Upper lobe of left lung (tissue), 6 donors: ENCODE results near the gene GPR3. TPM values are rescaled to one million over a fixed set of nuclear protein-coding genes. Genes with fewer than 3 reads are reported as not detected.
"Not testable (repeated sequence)": the region's sequence is repeated elsewhere in the genome, so short reads cannot be mapped to it uniquely, and the experiment has no call there.

ENCODE experiments used
- ATAC-seq, 2 donors: fragments of 200-7000 bp; cut with Tn5 transposase; one replicate each; pipeline ENCODE4 v1.9.1; 2022; ENCODE audit warnings: mild to moderate bottlenecking in 2 of 2, moderate library complexity in 2 of 2; ENCODE audit not compliant: low FRiP score in 2 of 2
- DNase-seq, 2 donors: peaks; one replicate each; pipeline ENCODE4 v3.0.0-alpha.2; 2019 to 2020
- H3K27ac ChIP-seq, 4 donors: fragments of 200-600 bp; sonication (generic); one replicate each; pipeline ENCODE4 v1.5.1; 2016 to 2019
- H3K27me3 ChIP-seq, 4 donors: fragments of 200-600 bp; sonication (generic); one replicate each; pipeline ENCODE4 v1.5.1; 2017 to 2019
- H3K36me3 ChIP-seq, 4 donors: fragments of 200-600 bp; sonication (generic); one replicate each; pipeline ENCODE4 v1.5.1; 2016 to 2019
- H3K4me1 ChIP-seq, 4 donors: fragments of 200-600 bp; sonication (generic); one replicate each; pipeline ENCODE4 v1.5.1; 2018 to 2019
- H3K4me3 ChIP-seq, 4 donors: fragments of 200-600 bp; sonication (generic); one replicate each; pipeline ENCODE4 v1.5.1; 2017 to 2019; ENCODE audit warnings: mild to moderate bottlenecking in 2 of 4, moderate library complexity in 1 of 4
- H3K9me3 ChIP-seq, 4 donors: fragments of 200-600 bp; sonication (generic); one replicate each; pipeline ENCODE4 v1.5.1; 2018 to 2019
- CTCF ChIP-seq, 6 experiments: fragments of 450-650 bp in 4 of 6; fragments of 200-600 bp in 2 of 6; sonication (generic) in 2 of 6; IDR thresholded peaks; one replicate each; pipeline ENCODE4 v1.5.1; 2016 to 2019; ENCODE audit warnings: antibody characterized with exemption in 6 of 6
- EP300 ChIP-seq, 4 donors: sonication (generic); formaldehyde crosslinking; IDR thresholded peaks; one replicate each; pipeline ENCODE4 v1.5.1; 2017; ENCODE audit warnings: antibody characterized with exemption in 4 of 4, control low read depth in 2 of 4
- POLR2A ChIP-seq, 4 donors: fragments of 450-650 bp; IDR thresholded peaks; one replicate each; pipeline ENCODE4 v1.5.1; 2016 to 2017; ENCODE audit warnings: antibody characterized with exemption in 4 of 4, mild to moderate bottlenecking in 2 of 4
- POLR2AphosphoS5 ChIP-seq, 2 donors: sonication (generic); formaldehyde crosslinking; IDR thresholded peaks; one replicate each; pipeline ENCODE4 v1.5.1; 2017; ENCODE audit warnings: antibody characterized with exemption in 2 of 2
- whole genome bisulfite sequencing, 2 donors: methylation state at CpG; one replicate each; pipeline ENCODE4 v1.1.5; 2017 to 2018; 5-methylcytosine and 5-hydroxymethylcytosine counted together
- total RNA-seq, 6 donors: library from RNA; depleted of rRNA in 4 of 6; stranded (reverse); fragments of >200 nt in 4 of 6; gene quantifications; one replicate each; pipeline versions ENCODE4 v1.1.0 to v1.2.1, GENCODE V29; 2016 to 2021
- donor health status: DM: no; HTN: no; CAD: no; lungs with moderate emphysema.
- donor health status: DM: no; HTN: yes; CAD: no; lungs with severe emphysema.

Gene GPR3
- total RNA-seq, 6 donors from 2014 or later: 0.39 to 1.6 (median 0.76) TPM; not detected in 1

- Histone ChIP-seq H3K27me3 (no peaks in the 10 kb centered on the region), H3K36me3 (peaks cover 0 to 27% (median 3%) of the 10 kb centered on the region in 4 donors), H3K4me3 (peak overlapping the region in 1 of 4 donors; percentile 18), H3K27ac (peak overlapping the region; percentile 79 to 87 (median 82)), H3K9me3 (no peaks in the 10 kb centered on the region), H3K4me1 (peaks cover 74 to 87% (median 82%) of the 10 kb centered on the region in 4 donors)
- TF ChIP-seq POLR2AphosphoS5 (IDR thresholded peaks at IDR 0.05) (no peak), CTCF (IDR thresholded peaks at IDR 0.05) (no peak), EP300 (IDR thresholded peaks at IDR 0.05) (no peak), POLR2A (IDR thresholded peaks at IDR 0.05) (no peak)
- 26 to 32% methylated on average over 2 of the region's 2 CpGs for WGBS, 2 donors
- DNase-seq: no peak
- no peak for ATAC-seq
Observed at GRCh38 chr1:27429029-27429425, 36.6 kb downstream of the GPR3 start.

- DNase-seq (peak in 1 of 2 donors; percentile 47), ATAC-seq (peak; percentile 26 to 52)
- 31 to 45% methylated on average over 1 of the region's 1 CpG for WGBS, 2 donors
- H3K4me1 ChIP-seq: peaks cover 88 to 97% (median 93%) of the 10 kb centered on the region in 4 donors
- no peaks in the 10 kb centered on the region for H3K27me3 ChIP-seq
- peak overlapping the region; percentile 67 to 87 (median 82) for H3K27ac ChIP-seq
- TF ChIP-seq POLR2A (IDR thresholded peaks at IDR 0.05): peak in 1 of 4 donors; percentile 20
- TF ChIP-seq CTCF (IDR thresholded peaks at IDR 0.05): no peak
- peak in 2 of 4 donors; percentile 47 to 66 for TF ChIP-seq EP300 (IDR thresholded peaks at IDR 0.05)
- peak in 1 of 2 donors; percentile 38 for TF ChIP-seq POLR2AphosphoS5 (IDR thresholded peaks at IDR 0.05)
- H3K4me3 ChIP-seq: no peak overlapping the region
- H3K36me3 ChIP-seq: peaks cover 0 to 16% (median 3%) of the 10 kb centered on the region in 4 donors
- no peaks in the 10 kb centered on the region for H3K9me3 ChIP-seq
Observed at GRCh38 chr1:27430903-27431600, 38.6 kb downstream of the GPR3 start.

GRCh38 chr1:27431601-27431940 is 39.1 kb downstream of the GPR3 start:
- Histone ChIP-seq H3K36me3 (peaks cover 0 to 14% (median 1%) of the 10 kb centered on the region in 4 donors), H3K27me3 (no peaks in the 10 kb centered on the region), H3K27ac (peak overlapping the region; percentile 67 to 87 (median 82)), H3K9me3 (no peaks in the 10 kb centered on the region), H3K4me1 (peaks cover 94 to 97% (median 96%) of the 10 kb centered on the region in 4 donors), H3K4me3 (no peak overlapping the region)
- DNase-seq (no peak), ATAC-seq (no peak)
- TF ChIP-seq POLR2A (IDR thresholded peaks at IDR 0.05) (no peak), EP300 (IDR thresholded peaks at IDR 0.05) (no peak), POLR2AphosphoS5 (IDR thresholded peaks at IDR 0.05) (no peak), CTCF (IDR thresholded peaks at IDR 0.05) (no peak)
- 49 to 74% methylated on average over 2 of the region's 2 CpGs for WGBS, 2 donors

- not testable (repeated sequence) for H3K27me3 ChIP-seq, ATAC-seq, DNase-seq, H3K36me3 ChIP-seq, H3K9me3 ChIP-seq, H3K4me3 ChIP-seq
- peaks cover 95 to 99% (median 96%) of the 10 kb centered on the region in 4 donors for H3K4me1 ChIP-seq
- 62 to 71% methylated on average over 1 of the region's 1 CpG for WGBS, 2 donors
- H3K27ac ChIP-seq: peak overlapping the region in 3 of 4 donors; percentile 77 to 91 (median 87)
Observed at GRCh38 chr1:27432725-27433124, 40.3 kb downstream of the GPR3 start.

- Histone ChIP-seq H3K36me3 (no peaks in the 10 kb centered on the region), H3K27me3 (no peaks in the 10 kb centered on the region), H3K4me1 (peaks cover 95 to 99% (median 96%) of the 10 kb centered on the region in 4 donors), H3K9me3 (no peaks in the 10 kb centered on the region), H3K27ac (peak overlapping the region; percentile 13 to 91 (median 82)), H3K4me3 (no peak overlapping the region)
- ATAC-seq: no peak
- DNase-seq: no peak
- 88 to 93% methylated on average over 3 of the region's 3 CpGs for WGBS, 2 donors
- TF ChIP-seq CTCF (IDR thresholded peaks at IDR 0.05): no peak
Observed at GRCh38 chr1:27433706-27434105, 41.3 kb downstream of the GPR3 start.
